Activated CD8-positive, alpha-beta memory T cell treated with anti-CD3 and anti-CD28 coated beads, Interleukin-2, amount 10 ng/mL, durations not matched to agents 7 days and 5 days (primary cell): ENCODE data around the gene ZNF304. TPM values are rescaled to one million over a fixed set of nuclear protein-coding genes. Genes with fewer than 3 reads are reported as not detected.
"Not testable (repeated sequence)": the region's sequence is repeated elsewhere in the genome, so short reads cannot be mapped to it uniquely, and the experiment has no call there.

Source experiments
- ATAC-seq: fragments of 150-1000 bp; cut with Tn5 transposase; one replicate; pipeline ENCODE4 v1.10.0; 2021; ENCODE audit warnings: moderate library complexity
- CTCF ChIA-PET: fragments of 350-600 bp; sonication (Branson Sonifier 250); formaldehyde crosslinking; loops from one replicate; lab custom pipeline; 2021; ENCODE audit warnings: antibody characterized with exemption; lab: Charles Lee
- DNase-seq: peaks from one replicate; pipeline ENCODE4 v3.0.0-alpha.2; 2020
- H3K27ac Mint-ChIP-seq: one replicate; pipeline ENCODE4 v1.8.0; 2021; ENCODE audit warnings: mild to moderate bottlenecking, mixed read lengths
- H3K27me3 Mint-ChIP-seq: one replicate; pipeline ENCODE4 v1.8.0; 2021; ENCODE audit warnings: mixed read lengths
- H3K36me3 Mint-ChIP-seq: one replicate; pipeline ENCODE4 v1.8.0; 2021; ENCODE audit warnings: mild to moderate bottlenecking, mixed read lengths
- H3K4me1 Mint-ChIP-seq: one replicate; pipeline ENCODE4 v1.8.0; 2021; ENCODE audit warnings: mixed read lengths
- H3K4me3 Mint-ChIP-seq: one replicate; pipeline ENCODE4 v1.8.0; 2021; ENCODE audit warnings: mild to moderate bottlenecking, moderate library complexity, mixed read lengths
- H3K9me3 Mint-ChIP-seq: one replicate; pipeline ENCODE4 v1.8.0; 2022; ENCODE audit warnings: low read depth, mixed read lengths
- total RNA-seq, 2 experiments: library from RNA; stranded (reverse); gene quantifications; one replicate each; pipeline ENCODE4 v1.2.3, GENCODE V29; 2021

Gene ZNF304
- total RNA-seq, 2 experiments from 2014 or later, result 9.3 to 10.2 TPM

DNA sequence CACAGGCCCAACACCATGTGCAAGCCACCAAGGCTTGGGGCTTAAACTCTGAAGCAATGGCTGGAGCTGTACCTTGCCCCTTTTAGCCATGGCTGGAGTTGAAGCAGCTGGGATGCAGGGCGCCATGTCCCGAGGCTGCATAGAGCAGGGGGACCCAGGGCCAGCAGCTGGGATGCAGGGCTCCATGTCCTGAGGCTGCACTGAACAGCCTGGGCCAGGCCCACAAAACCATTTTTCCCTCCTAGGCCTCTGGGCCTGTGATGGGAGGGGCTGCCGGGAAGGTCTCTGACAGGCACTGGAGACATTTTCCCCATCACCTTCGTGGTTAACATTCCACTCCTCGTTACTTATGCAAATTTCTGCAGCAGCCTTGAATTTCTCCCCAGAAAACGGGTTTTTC, 23.1 kb downstream of the ZNF304 start:
- ATAC-seq, result no peak
- H3K4me3 Mint-ChIP-seq, result no peak overlapping the region
- H3K27ac Mint-ChIP-seq, result no peak overlapping the region
- no peak for DNase-seq
- H3K9me3 Mint-ChIP-seq, result peaks cover 39% of the 10 kb centered on the region
- CTCF ChIA-PET, result no interaction called here
- peaks cover 83% of the 10 kb centered on the region for H3K36me3 Mint-ChIP-seq
- H3K27me3 Mint-ChIP-seq, result no peaks in the 10 kb centered on the region
- H3K4me1 Mint-ChIP-seq, result no peaks in the 10 kb centered on the region

GRCh38 chr19:57374647-57375046, 23.6 kb downstream of the ZNF304 start:
- DNase-seq, CTCF ChIA-PET: not testable (repeated sequence)

DNA sequence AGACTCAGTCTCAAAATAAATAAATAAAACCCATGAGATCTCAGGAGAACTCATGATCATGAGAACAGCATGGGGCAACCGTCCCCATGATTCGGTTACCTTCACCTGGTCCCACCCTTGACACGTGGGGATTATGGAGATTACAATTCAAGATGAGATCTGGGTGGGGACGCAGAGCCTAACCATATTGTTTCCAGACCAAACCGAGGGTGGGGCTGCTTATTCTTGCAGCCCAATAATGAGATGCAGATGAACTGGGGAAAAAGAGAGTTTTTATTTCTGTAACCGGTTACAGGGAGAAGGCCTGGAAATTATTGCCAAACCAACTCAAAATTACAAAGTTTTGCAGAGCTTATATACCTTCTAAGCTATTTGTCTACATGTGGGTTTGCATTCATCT, 25.1 kb downstream of the ZNF304 start:
- Mint-ChIP-seq H3K4me1 (no peaks in the 10 kb centered on the region), H3K36me3 (peaks cover 77% of the 10 kb centered on the region), H3K9me3 (peaks cover 44% of the 10 kb centered on the region), H3K27ac (no peak overlapping the region), H3K27me3 (no peaks in the 10 kb centered on the region), H3K4me3 (no peak overlapping the region)
- no peak for ATAC-seq
- CTCF ChIA-PET, result no interaction called here
- DNase-seq, result no peak

More at GRCh38 chr19:57374647-57375046, 23.6 kb downstream of the ZNF304 start:
- not testable (repeated sequence) for H3K4me1 Mint-ChIP-seq, H3K27me3 Mint-ChIP-seq, ATAC-seq, H3K27ac Mint-ChIP-seq, H3K4me3 Mint-ChIP-seq
- Mint-ChIP-seq H3K36me3 (peaks cover 86% of the 10 kb centered on the region), H3K9me3 (peaks cover 41% of the 10 kb centered on the region)

GRCh38 chr19:57377498-57378146, 26.6 kb downstream of the ZNF304 start:
- ATAC-seq, result no peak
- no peaks in the 10 kb centered on the region for H3K27me3 Mint-ChIP-seq
- H3K4me3 Mint-ChIP-seq, result no peak overlapping the region
- H3K4me1 Mint-ChIP-seq, result no peaks in the 10 kb centered on the region
- DNase-seq, result no peak
- CTCF ChIA-PET, result no interaction called here
- H3K9me3 Mint-ChIP-seq, result peaks cover 43% of the 10 kb centered on the region
- H3K36me3 Mint-ChIP-seq, result peaks cover 65% of the 10 kb centered on the region
- no peak overlapping the region for H3K27ac Mint-ChIP-seq

DNA sequence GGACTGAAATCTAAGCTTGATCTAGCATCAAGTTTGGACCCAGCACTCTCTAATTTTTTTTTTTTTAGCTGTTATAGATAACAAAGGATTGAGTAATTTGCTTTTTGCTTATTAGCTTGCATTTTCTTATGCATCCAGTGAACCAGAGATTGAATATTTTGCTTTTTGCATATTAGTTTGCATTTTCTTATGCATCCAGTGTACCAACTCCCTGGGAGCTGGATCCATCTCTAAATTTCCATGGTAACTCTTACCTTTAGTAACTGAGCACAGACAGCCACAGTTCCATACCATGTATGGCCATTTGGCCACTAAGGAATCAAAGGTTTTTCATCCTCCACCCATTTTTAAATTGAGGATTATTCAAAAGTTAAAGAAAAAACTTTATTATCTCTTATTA, 29.9 kb downstream of the ZNF304 start:
- Mint-ChIP-seq H3K27me3 (no peaks in the 10 kb centered on the region), H3K4me1 (no peaks in the 10 kb centered on the region), H3K4me3 (no peak overlapping the region), H3K36me3 (peaks cover 34% of the 10 kb centered on the region), H3K27ac (no peak overlapping the region), H3K9me3 (peaks cover 32% of the 10 kb centered on the region)
- no peak for ATAC-seq
- CTCF ChIA-PET, result no interaction called here
- DNase-seq, result no peak

- H3K9me3 Mint-ChIP-seq, result peaks cover 22% of the 10 kb centered on the region
- no peak for ATAC-seq
- CTCF ChIA-PET, result interaction anchor here (1.0 kb wide), 1 partner anchor 83 kb away, joined by 3 read pairs; no protein-coding TSS in a partner anchor
These were observed 31.9 kb downstream of the ZNF304 start for GRCh38 chr19:57382806-57383488.

DNA sequence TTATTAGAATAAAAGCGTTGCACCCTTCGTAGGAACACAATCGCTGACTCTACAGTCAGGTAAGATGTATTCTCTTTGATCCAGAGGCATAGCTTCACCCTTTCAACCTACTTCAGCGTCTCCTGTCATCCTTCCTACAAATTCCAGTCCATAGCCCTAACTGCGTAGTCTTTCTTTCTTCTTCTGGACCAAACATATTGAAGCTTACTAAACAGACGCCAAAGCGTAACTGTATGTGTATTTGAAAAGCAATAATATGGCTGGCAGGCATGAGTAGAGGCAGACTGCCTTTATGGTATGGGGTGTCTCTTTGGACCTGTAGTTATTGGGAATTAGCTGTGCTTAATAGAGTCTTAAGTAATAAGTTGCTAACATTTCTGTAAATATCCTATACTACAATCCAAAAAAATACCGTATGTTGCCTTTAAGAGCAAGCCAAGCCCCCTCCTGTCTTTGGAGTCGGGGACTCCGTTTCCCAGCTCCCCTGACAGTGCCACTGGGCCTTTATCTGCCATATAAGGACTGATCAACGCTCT, 38.2 kb downstream of the ZNF304 start:
- no peaks in the 10 kb centered on the region for H3K27me3 Mint-ChIP-seq
- peaks cover 5% of the 10 kb centered on the region for H3K9me3 Mint-ChIP-seq
- peak overlapping the region; percentile 96 for H3K27ac Mint-ChIP-seq
- CTCF ChIA-PET, result interaction anchor here (0.9 to 1.5 kb wide), 5 partner anchors 16 to 197 kb away, joined by 3 to 4 read pairs (median 4); partner anchors contain the start of genes ZIK1, ZNF264 and ZNF460
- ATAC-seq (no peak), DNase-seq (no peak)
- H3K4me1 Mint-ChIP-seq, result peaks cover 30% of the 10 kb centered on the region
- peaks cover 32% of the 10 kb centered on the region for H3K36me3 Mint-ChIP-seq
- peak overlapping the region; percentile 90 for H3K4me3 Mint-ChIP-seq

More at GRCh38 chr19:57382806-57383488, 31.9 kb downstream of the ZNF304 start:
- Mint-ChIP-seq H3K4me3 (no peak overlapping the region), H3K36me3 (peaks cover 20% of the 10 kb centered on the region), H3K4me1 (no peaks in the 10 kb centered on the region), H3K27me3 (no peaks in the 10 kb centered on the region), H3K27ac (no peak overlapping the region)
- DNase-seq, result no peak

- ATAC-seq (peak; percentile 98), DNase-seq (peak; percentile 99)
- CTCF ChIA-PET, result interaction anchor here (0.9 to 1.5 kb wide), 5 partner anchors 16 to 198 kb away, joined by 3 to 4 read pairs (median 4); partner anchors contain the start of genes ZIK1, ZNF264 and ZNF460
- Mint-ChIP-seq H3K27me3 (no peaks in the 10 kb centered on the region), H3K9me3 (peaks cover 6% of the 10 kb centered on the region), H3K4me3 (peak within 1 kb of the TSS; percentile 90), H3K36me3 (peaks cover 38% of the 10 kb centered on the region), H3K27ac (peak within 1 kb of the TSS; percentile 96), H3K4me1 (peaks cover 35% of the 10 kb centered on the region)
These were observed 38.9 kb downstream of the ZNF304 start, which contains the start of gene ZNF548 for GRCh38 chr19:57389730-57390598. ZNF548 (plus strand) TSS chr19:57389854; CDS start chr19:57390100, 246 bp downstream.

- Mint-ChIP-seq H3K9me3 (peaks cover 25% of the 10 kb centered on the region), H3K36me3 (peaks cover 81% of the 10 kb centered on the region), H3K4me1 (peaks cover 24% of the 10 kb centered on the region), H3K4me3 (no peak overlapping the region), H3K27me3 (no peaks in the 10 kb centered on the region), H3K27ac (no peak overlapping the region)
- no peak for ATAC-seq
- CTCF ChIA-PET, result no interaction called here
- DNase-seq, result no peak
These were observed 44.6 kb downstream of the ZNF304 start for GRCh38 chr19:57395710-57396109.

DNA sequence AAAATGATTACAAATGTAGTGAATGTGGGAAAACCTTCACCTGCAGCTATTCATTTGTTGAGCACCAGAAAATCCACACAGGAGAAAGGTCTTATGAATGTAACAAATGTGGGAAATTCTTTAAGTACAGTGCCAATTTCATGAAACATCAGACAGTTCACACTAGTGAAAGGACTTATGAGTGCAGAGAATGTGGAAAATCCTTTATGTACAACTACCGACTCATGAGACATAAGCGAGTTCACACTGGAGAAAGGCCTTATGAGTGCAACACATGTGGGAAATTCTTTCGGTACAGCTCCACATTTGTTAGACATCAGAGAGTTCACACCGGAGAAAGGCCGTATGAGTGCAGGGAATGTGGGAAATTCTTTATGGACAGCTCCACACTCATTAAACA, 47.8 kb downstream of the ZNF304 start:
- peaks cover 75% of the 10 kb centered on the region for H3K36me3 Mint-ChIP-seq
- CTCF ChIA-PET, result no interaction called here
- ATAC-seq (no peak), DNase-seq (no peak)
- H3K4me3 Mint-ChIP-seq, result no peak overlapping the region
- peaks cover 29% of the 10 kb centered on the region for H3K9me3 Mint-ChIP-seq
- H3K27ac Mint-ChIP-seq, result no peak overlapping the region
- H3K27me3 Mint-ChIP-seq, result no peaks in the 10 kb centered on the region
- peaks cover 9% of the 10 kb centered on the region for H3K4me1 Mint-ChIP-seq

DNA sequence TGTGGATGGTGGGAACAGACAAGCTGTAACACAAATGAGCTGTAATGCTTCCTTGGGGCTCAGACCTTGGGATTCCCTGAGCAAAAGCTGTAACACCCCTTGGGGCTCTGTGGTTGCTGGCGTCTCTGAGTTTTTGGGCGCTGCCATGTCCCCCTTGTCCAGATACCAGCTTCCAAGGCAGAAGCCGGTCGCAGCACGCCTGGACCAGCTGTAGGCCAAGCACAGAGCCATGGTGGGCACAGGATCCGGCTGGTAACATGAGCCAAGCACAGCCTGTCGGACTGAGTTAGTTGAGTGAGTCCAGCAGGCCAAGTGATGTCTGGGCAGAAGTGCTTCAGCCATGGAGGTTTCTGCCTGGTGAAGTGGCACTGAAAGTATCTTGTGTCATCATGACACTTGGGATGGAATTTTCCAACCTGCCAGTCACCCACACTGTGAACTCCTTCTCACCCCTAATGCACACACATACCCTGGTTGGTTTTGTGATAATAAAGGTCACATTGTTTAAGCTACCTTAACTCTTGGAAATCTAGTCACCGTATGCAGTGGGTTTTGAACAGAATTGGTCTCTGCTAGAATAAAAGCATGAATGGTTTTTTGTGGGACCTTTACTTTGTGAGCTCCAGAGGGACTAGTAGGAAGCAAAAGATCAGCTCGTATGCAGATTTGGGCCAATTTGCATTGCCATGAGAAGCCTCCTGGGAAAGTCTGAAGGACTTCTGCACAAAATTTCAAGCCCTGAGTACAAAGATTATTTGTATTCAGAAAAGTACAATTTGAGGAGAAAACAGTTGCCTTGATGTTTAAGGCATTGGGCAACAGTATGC, 52.9 kb downstream of the ZNF304 start:
- Mint-ChIP-seq H3K9me3 (peaks cover 12% of the 10 kb centered on the region), H3K4me3 (no peak overlapping the region), H3K27ac (no peak overlapping the region), H3K27me3 (no peaks in the 10 kb centered on the region), H3K4me1 (peaks cover 4% of the 10 kb centered on the region), H3K36me3 (peaks cover 26% of the 10 kb centered on the region)
- DNase-seq (no peak), ATAC-seq (no peak)
- CTCF ChIA-PET, result no interaction called here

DNA sequence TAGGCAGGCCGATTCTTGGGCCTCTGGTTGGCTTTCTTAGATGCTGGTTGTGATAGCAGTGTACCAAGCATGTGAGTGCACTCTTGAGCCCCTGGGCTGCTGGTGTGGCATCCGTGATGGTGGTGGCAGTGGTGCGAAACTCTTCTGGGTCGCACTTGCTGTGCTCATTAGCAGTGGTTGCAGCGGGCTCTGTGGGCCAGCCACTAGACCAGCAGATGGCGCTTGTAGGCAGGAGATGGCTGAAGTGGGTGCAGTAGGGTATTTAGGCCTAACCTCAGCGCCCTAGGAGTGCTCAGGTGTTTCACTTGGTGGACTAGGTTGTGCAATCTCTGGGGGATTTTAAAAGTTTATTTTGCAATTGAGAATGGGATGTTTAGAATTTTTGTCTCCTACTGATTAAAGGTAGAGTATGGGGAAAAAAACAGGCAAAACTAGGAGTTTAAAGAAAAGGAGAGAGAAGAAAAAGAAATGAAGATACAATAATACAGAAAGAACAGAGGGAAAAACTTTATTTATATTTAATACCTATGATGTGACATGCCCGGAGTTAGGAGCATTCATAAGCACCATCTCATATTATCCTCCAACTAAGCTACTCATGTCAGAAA, 55.5 kb downstream of the ZNF304 start:
- Mint-ChIP-seq H3K4me1 (peaks cover 15% of the 10 kb centered on the region), H3K4me3 (no peak overlapping the region), H3K9me3 (peaks cover 5% of the 10 kb centered on the region), H3K27ac (no peak overlapping the region), H3K36me3 (peaks cover 9% of the 10 kb centered on the region), H3K27me3 (no peaks in the 10 kb centered on the region)
- peak; percentile 81 for DNase-seq
- CTCF ChIA-PET, result interaction anchor here (1.1 to 1.4 kb wide), 2 partner anchors 17 to 413 kb away, joined by 3 to 4 read pairs; no protein-coding TSS in a partner anchor
- peak; percentile 21 for ATAC-seq
